Stimulated activated effector memory CD8-positive, alpha-beta T cell treated with anti-CD3 and anti-CD28 coated beads, Interleukin-12 subunit alpha, Interleukin-12 subunit beta, amount 100 ng/mL, for 72 hours (primary cell): ENCODE results near the gene ENOX1.
A peak's percentile ranks its signal among the peaks of the same experiment; 100 is the strongest.

Experiments used
- ATAC-seq: fragments of 150-1000 bp; cut with Tn5 transposase; 2 replicates; pipeline ENCODE4 v1.10.0; 2021
- DNase-seq, 2 donors: peaks; one replicate each; pipeline ENCODE4 v3.0.0; 2021 to 2022; ENCODE audit warnings: low spot score in 2 of 2
- H3K27ac Mint-ChIP-seq: one replicate; pipeline ENCODE4 v1.8.0; 2022; ENCODE audit warnings: mild to moderate bottlenecking, mixed read lengths
- H3K36me3 Mint-ChIP-seq: one replicate; pipeline ENCODE4 v1.8.0; 2022; ENCODE audit warnings: mild to moderate bottlenecking, mixed read lengths
- H3K4me1 Mint-ChIP-seq: one replicate; pipeline ENCODE4 v1.8.0; 2022; ENCODE audit warnings: mixed read lengths
- H3K4me3 Mint-ChIP-seq: one replicate; pipeline ENCODE4 v1.8.0; 2022; ENCODE audit warnings: mild to moderate bottlenecking, mixed read lengths
- H3K9me3 Mint-ChIP-seq: one replicate; pipeline ENCODE4 v1.8.0; 2022; ENCODE audit warnings: mixed read lengths

The ENOX1 gene

DNA sequence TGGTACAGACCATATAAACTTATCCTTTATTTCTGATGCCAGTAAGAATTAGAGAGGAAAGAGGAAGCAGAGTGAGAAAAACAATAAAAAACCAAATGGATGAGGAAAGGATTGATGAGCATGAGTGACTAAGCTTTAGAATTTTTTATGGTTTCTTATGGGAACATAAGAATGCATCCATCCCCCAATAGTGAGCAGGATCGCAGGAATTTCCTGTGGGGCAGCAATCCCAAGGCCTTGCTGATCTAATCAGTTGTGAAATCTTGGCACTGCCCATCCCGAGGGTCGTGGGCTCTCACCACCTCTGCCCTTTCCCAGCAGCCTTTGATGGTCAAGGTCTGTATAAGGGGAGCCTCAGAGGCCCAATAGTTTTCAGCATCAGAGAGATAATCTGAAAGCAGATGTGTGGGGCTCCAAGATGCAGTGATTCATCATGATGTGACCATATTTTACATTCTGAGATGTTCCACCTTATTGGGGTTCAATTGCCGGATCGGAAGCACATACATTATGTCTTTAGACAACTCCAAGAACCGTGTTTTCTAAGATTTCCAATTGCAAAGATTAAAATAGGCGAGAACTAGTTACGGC lies 541.3 kb downstream of the ENOX1 start:
- no peak overlapping the region for H3K27ac Mint-ChIP-seq
- H3K9me3 Mint-ChIP-seq, result no peaks in the 10 kb centered on the region
- H3K4me1 Mint-ChIP-seq, result peaks cover 5% of the 10 kb centered on the region
- H3K36me3 Mint-ChIP-seq, result no peaks in the 10 kb centered on the region
- DNase-seq (no peak), ATAC-seq (no peak)
- H3K4me3 Mint-ChIP-seq, result no peak overlapping the region

DNA sequence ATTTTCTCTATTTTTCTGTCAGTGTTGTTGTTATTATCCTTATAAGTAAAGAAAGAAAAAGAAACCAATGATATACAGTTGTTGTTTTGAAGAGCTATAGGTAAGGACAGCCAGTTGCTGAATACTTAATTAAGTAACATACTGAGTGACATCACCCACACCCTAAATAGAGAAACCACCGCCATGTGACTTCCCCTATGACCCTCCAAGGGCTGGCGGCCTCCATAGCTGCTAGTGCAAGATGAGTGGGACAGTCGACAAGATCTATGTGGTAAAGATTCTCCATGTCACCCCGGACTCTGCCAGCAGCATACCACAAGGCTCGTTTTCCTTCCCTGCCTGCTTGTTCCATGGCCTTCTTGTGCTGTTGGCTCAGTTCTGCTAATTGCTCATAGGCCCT lies 542.3 kb downstream of the ENOX1 start:
- ATAC-seq, result no peak
- Mint-ChIP-seq H3K36me3 (no peaks in the 10 kb centered on the region), H3K9me3 (no peaks in the 10 kb centered on the region), H3K27ac (no peak overlapping the region), H3K4me1 (peaks cover 5% of the 10 kb centered on the region), H3K4me3 (no peak overlapping the region)
- DNase-seq, result no peak

DNA sequence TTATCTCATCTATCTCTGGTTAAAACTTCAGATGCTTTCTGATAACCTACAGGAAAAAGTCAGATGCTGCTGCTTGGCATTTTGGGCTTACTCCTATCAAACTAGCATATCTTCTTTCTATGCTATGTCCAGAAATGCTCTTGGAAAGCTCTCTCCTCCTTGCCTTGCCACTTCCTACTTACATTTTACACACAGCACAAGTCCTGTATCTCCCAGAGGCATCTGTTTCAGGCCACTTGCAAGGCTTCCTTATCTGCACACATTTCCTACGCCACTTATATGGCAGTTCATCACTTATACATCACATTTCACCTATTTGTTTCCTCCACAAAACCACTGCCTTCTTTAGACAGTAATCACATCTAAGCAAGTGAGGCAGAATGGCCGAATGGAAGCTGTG lies 543.1 kb downstream of the ENOX1 start:
- no peaks in the 10 kb centered on the region for H3K9me3 Mint-ChIP-seq
- ATAC-seq, result no peak
- no peak overlapping the region for H3K4me3 Mint-ChIP-seq
- peaks cover 5% of the 10 kb centered on the region for H3K4me1 Mint-ChIP-seq
- no peak overlapping the region for H3K27ac Mint-ChIP-seq
- no peak for DNase-seq
- no peaks in the 10 kb centered on the region for H3K36me3 Mint-ChIP-seq

DNA sequence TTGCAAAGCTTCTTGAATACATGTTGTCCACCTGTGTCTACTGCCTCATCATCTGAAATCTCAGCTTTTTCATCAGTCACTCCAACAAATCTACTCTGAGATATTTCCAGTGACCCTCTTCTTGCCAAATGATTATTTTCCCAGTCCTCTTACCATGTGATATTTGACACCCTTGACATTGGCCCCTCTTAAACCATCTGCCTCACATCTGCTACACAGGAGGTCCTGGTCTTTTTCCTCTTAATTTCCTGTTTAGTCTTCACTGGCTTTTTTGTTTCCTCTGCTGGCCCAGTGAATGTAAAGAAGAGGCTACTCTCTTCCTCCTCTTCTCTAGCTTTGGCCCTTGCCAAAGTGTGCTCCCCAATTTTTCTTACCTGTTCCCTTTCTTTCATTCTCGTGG lies 544.7 kb downstream of the ENOX1 start:
- H3K4me1 Mint-ChIP-seq, result peaks cover 5% of the 10 kb centered on the region
- H3K4me3 Mint-ChIP-seq, result no peak overlapping the region
- ATAC-seq (no peak), DNase-seq (no peak)
- no peak overlapping the region for H3K27ac Mint-ChIP-seq
- H3K36me3 Mint-ChIP-seq, result no peaks in the 10 kb centered on the region
- no peaks in the 10 kb centered on the region for H3K9me3 Mint-ChIP-seq

DNA sequence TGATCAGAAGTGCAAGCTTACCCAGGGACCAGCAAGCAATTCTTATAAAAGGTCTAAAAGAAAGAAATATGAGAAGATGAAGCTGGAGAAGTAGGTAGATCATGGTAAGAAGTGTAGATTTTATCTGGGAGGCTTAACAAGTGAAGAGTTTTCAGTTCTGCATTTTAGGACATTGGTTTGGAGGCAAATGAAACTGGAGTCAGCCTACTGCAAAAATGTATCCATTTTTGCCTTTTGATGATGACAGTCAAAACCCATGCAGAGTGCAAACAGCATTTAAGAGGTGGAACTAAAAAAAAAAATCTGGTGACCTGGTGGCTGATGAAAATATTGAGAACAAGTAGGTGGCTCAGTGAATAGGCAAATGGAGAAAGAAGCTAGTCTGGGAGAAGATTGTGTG lies 546.5 kb downstream of the ENOX1 start:
- Mint-ChIP-seq H3K36me3 (no peaks in the 10 kb centered on the region), H3K9me3 (no peaks in the 10 kb centered on the region), H3K4me1 (no peaks in the 10 kb centered on the region), H3K4me3 (no peak overlapping the region), H3K27ac (no peak overlapping the region)
- ATAC-seq, result no peak
- no peak for DNase-seq

DNA sequence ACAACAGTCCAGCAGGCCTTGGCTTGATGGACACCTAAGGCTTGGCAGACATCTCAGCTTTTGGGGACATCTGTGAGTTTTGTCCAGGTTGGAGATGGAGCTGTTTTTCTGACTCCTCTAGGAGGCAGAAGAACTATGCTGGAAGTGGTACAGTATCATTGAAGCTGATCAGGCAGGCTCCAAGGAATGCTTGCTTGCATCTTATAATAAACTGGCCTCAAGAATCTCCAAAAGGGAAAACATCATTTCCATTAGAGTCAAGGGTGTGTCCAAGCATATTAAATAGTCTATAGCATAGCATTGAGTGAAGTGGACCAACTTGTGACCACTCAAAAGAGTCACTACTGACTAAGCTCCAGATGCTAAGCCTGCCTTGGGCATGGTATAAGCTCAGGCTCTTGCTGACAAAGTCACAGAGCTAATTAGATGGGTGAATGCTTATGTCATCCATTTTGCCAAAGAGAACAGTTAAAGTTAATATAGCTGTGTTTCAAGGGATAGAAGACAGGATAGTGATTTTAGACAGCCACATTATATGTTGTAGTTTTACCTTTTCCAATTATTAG lies 547.4 kb downstream of the ENOX1 start:
- ATAC-seq (no peak), DNase-seq (no peak)
- Mint-ChIP-seq H3K9me3 (no peaks in the 10 kb centered on the region), H3K4me3 (no peak overlapping the region), H3K36me3 (no peaks in the 10 kb centered on the region), H3K27ac (no peak overlapping the region), H3K4me1 (no peaks in the 10 kb centered on the region)

DNA sequence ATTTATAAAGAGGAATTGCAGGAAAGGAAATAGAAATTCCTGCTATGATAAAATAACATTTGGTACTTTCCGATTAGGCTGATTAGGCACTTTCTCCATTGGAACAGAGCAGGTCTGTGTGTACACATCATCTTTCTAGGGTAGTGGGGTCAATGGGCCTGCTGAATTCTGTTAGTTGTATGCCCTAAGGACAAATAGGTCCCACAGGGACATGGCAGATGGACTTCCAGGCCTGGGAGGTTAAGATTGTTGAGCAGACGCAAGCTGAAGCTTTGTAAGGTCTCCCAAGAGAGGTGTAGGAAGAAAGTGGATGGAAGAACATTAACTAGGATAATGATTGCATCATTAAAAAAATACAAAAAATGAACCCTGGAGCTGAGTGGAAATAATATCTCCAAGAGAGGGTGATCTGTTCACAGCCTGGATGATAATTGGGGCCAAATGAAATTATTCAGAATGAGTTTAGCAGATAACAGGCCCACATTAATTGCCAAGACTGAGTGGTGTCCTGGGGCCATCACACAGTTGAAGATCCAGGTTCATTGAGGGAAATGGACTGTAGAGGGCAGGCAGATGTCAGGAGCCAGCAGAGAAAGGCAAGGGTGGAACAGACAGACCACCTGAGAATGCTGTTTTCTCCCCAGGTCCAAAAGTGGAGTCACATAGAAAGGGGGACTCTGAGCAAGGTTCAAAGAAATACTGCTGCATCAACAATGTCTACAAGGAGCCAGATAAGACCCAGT lies 548.3 kb downstream of the ENOX1 start:
- no peaks in the 10 kb centered on the region for H3K36me3 Mint-ChIP-seq
- no peak overlapping the region for H3K27ac Mint-ChIP-seq
- H3K4me3 Mint-ChIP-seq, result no peak overlapping the region

DNA sequence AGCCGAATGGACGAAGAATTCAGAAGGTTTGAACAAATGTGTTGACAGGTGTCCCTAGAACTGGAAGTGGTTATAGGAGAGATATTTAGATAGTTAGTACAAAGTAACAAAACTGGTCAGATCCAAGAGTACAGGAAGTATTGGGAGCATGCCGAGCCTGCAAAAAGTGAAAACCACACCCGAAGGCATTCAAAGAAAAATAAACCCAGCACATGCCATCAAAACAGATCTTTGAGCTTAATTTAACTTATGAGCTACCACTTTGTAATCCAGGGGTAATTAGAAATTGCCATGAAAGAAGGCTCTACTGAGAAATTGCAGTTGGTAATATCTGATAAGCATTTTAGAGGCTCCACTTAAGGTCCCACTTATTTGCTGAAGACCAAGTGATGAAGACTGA lies 549.2 kb downstream of the ENOX1 start:
- DNase-seq (no peak), ATAC-seq (no peak)
- no peak overlapping the region for H3K27ac Mint-ChIP-seq
- no peaks in the 10 kb centered on the region for H3K36me3 Mint-ChIP-seq
- no peak overlapping the region for H3K4me3 Mint-ChIP-seq
- no peaks in the 10 kb centered on the region for H3K4me1 Mint-ChIP-seq
- no peaks in the 10 kb centered on the region for H3K9me3 Mint-ChIP-seq

More for the DNA sequence above, 548.3 kb downstream of the ENOX1 start:
- ATAC-seq (peak; percentile 19), DNase-seq (no peak)
- no peaks in the 10 kb centered on the region for H3K4me1 Mint-ChIP-seq
- H3K9me3 Mint-ChIP-seq, result no peaks in the 10 kb centered on the region

DNA sequence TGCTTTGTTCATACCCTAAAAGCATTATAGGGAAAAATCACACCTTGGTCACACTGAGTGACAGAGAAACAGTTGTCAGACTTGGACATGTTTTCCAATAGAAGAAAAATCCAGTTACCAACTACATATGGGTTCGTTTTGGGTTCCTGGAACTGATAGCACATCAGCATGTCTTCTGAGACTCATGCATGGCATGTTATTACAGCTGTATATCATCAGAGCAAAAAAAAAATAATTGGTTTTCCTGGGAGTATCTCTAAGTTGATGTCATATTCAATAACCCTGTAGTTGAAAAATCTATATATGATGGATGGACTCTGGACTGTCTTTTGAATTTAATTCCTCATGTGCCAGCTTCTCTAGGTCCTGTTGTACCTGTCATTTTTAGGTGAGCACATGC lies 551.7 kb downstream of the ENOX1 start:
- Mint-ChIP-seq H3K4me3 (no peak overlapping the region), H3K4me1 (no peaks in the 10 kb centered on the region), H3K36me3 (no peaks in the 10 kb centered on the region), H3K27ac (no peak overlapping the region), H3K9me3 (no peaks in the 10 kb centered on the region)
- ATAC-seq (no peak), DNase-seq (no peak)

DNA sequence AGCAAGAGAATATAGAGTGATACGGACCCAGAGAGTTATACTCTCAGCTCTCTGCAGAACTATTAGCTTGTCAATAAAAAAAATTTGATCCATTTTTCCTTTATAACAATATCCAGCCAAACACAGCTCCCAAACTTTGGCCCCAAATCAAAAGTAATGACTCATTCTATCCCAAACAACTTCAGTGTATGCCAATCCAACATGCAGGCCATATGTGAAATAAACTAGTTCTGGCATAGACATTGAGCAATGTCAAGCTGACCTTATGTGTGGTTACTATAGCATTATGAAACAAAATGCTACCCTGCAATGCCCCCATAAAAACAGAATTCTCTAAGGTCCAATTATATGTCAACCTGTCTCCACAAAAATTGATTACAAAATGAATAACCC lies 553.9 kb downstream of the ENOX1 start:
- no peak overlapping the region for H3K4me3 Mint-ChIP-seq
- DNase-seq (no peak), ATAC-seq (no peak)
- no peaks in the 10 kb centered on the region for H3K36me3 Mint-ChIP-seq
- no peak overlapping the region for H3K27ac Mint-ChIP-seq
- no peaks in the 10 kb centered on the region for H3K9me3 Mint-ChIP-seq
- H3K4me1 Mint-ChIP-seq, result no peaks in the 10 kb centered on the region

DNA sequence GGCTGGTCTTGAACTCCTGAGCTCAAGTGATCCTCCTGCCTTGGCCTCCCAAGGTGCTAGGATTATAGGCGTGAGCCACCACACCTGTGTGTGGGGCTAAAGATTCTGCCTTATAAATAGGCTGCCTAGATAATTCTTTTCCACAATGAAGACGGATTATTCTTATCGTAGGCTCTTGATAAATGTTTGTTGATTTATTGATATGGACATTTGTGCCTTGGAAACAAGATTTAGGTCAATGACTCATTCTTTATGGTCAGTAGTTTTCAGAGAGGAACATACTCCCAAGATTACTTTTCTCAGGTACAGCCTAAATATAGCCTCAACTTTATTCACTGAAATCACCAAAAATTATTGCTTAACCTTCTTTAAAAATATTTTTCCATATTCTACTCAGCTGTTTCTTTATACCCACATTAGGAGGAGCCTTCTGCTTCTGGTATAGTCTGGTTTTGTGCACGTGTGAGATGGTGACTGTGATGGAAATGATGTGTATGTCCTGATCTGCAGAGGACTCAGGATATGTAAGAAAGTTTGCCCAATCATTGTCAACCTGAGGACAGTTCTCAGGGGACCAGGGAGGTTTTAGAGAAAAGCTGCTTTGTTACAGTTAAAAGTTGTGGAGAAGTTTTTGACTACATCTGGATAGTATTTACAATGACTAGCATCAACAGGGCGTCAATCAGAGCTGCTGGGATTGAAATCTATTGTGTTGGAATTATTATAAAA lies 554.5 kb downstream of the ENOX1 start:
- H3K4me1 Mint-ChIP-seq, result no peaks in the 10 kb centered on the region
- no peak for ATAC-seq
- H3K4me3 Mint-ChIP-seq, result no peak overlapping the region
- DNase-seq, result no peak
- no peaks in the 10 kb centered on the region for H3K36me3 Mint-ChIP-seq
- H3K27ac Mint-ChIP-seq, result no peak overlapping the region
- no peaks in the 10 kb centered on the region for H3K9me3 Mint-ChIP-seq

DNA sequence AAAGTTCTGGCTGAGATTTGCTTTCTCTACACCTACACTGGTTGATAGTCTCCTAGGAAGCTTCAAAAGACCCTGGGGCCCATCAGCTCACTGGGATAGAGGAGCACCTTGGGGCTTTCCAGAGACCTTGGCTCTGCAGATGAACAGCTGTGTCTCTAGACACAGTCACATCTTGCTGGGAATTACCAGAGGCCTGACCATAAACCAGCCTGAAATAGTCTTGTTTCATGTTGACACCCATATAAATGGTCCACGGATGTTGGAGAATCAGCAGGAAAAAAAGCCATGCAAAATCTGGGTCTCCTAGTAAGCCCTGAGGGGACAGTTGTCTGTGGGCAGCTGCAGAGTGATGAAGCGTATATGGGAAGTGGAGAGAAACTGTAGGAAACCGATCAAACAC lies 555.8 kb downstream of the ENOX1 start:
- Mint-ChIP-seq H3K4me1 (no peaks in the 10 kb centered on the region), H3K9me3 (no peaks in the 10 kb centered on the region), H3K4me3 (no peak overlapping the region), H3K36me3 (no peaks in the 10 kb centered on the region), H3K27ac (no peak overlapping the region)
- ATAC-seq, result peak; percentile 20
- DNase-seq, result no peak

DNA sequence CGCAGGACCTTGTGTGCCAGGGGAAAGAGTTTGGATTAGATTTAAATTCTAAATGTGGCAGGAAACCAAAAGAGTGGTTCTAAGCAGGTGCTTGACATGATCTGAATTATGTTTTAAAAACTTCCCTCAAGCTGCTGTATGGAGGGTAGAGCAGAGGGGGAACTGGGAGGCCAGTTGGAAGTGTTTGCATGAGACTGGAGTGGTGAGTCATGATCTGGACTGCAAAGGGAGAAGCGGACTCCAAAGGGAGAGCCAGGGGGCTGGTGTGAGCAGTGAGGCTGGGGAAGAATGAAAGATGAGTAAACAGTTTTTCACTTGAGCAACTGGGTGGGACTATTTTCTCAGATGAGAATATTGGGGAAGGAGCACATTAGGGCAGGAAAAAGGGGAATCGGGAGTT lies 557.3 kb downstream of the ENOX1 start:
- Mint-ChIP-seq H3K27ac (no peak overlapping the region), H3K36me3 (no peaks in the 10 kb centered on the region), H3K9me3 (no peaks in the 10 kb centered on the region), H3K4me3 (no peak overlapping the region), H3K4me1 (no peaks in the 10 kb centered on the region)
- DNase-seq (no peak), ATAC-seq (no peak)

DNA sequence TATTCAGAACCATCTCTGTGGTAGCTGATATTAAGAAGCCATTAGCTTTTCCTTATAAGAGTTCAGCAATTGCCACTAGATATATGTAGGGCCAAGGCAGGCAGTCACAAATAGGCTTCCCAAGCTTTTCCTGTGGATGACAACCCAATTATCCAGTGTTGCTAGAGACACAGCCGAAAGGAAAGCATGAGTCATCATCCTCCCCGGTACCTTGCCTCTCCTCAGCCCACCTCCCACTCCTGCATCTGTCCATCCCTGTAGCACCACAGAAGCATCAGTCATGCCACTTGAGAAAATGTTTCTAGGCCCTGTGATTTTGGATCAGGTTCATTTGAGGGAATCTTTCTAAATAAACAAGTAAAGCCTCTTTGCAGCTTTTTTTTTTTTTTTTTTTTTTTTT lies 559.1 kb downstream of the ENOX1 start:
- Mint-ChIP-seq H3K4me3 (no peak overlapping the region), H3K27ac (no peak overlapping the region), H3K9me3 (no peaks in the 10 kb centered on the region), H3K4me1 (no peaks in the 10 kb centered on the region), H3K36me3 (no peaks in the 10 kb centered on the region)
- ATAC-seq (no peak), DNase-seq (no peak)

DNA sequence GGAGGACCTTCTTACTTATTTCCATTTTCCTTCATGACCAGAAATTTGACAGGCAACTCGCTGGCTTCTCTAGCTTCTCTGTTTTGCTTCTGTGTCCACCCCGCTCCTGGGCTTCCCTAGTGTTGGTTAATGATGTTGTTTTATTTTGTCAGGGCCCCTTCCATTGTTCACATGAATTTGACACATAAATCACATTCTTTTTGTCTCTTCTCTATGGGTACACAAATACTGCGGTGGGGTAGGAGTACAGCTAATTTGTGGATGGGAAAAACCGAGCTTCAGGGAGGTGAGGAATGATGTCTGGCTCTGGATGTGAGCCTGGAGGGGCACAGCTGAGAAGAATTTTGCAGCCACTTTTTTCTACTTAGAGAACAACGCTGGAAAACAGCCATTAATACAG lies 563.6 kb downstream of the ENOX1 start:
- H3K27ac Mint-ChIP-seq, result no peak overlapping the region
- H3K4me3 Mint-ChIP-seq, result no peak overlapping the region
- H3K36me3 Mint-ChIP-seq, result no peaks in the 10 kb centered on the region
- DNase-seq (no peak), ATAC-seq (no peak)
- H3K9me3 Mint-ChIP-seq, result no peaks in the 10 kb centered on the region
- no peaks in the 10 kb centered on the region for H3K4me1 Mint-ChIP-seq

DNA sequence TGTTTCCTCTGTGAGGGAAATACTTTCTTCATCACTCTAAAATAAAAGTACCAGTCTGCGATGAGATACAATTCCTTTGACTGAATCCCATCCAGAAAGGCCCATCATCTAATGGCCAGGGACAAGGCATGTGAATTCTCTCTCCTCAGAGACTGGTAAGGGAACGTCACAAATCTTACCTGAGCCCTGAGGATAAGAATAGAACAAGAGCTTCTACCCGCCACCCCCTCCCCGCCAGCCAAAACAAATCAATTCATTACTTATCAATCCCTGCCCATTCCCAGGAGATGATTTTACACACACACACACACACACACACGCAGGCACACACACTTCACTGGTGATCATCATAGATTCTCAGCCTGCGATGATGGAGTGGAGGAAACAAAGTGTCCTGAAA lies 564.7 kb downstream of the ENOX1 start:
- no peaks in the 10 kb centered on the region for H3K36me3 Mint-ChIP-seq
- H3K4me3 Mint-ChIP-seq, result no peak overlapping the region
- no peak for DNase-seq
- no peaks in the 10 kb centered on the region for H3K9me3 Mint-ChIP-seq
- no peak overlapping the region for H3K27ac Mint-ChIP-seq
- ATAC-seq, result no peak
- H3K4me1 Mint-ChIP-seq, result no peaks in the 10 kb centered on the region
